IgD-negative memory B cell (primary cell): ENCODE results near the gene MYO5A. TPM values are rescaled to one million over a fixed set of nuclear protein-coding genes. Genes with fewer than 3 reads are reported as not detected.
A peak's percentile ranks its signal among the peaks of the same experiment; 100 is the strongest.
"Not testable (repeated sequence)": the region's sequence is repeated elsewhere in the genome, so short reads cannot be mapped to it uniquely, and the experiment has no call there.

ENCODE experiments used
- H3K27ac Mint-ChIP-seq, 3 donors: one replicate each; pipeline ENCODE4 v1.8.0; 2020 to 2022; ENCODE audit warnings: mild to moderate bottlenecking in 3 of 3, mixed read lengths in 3 of 3, moderate library complexity in 1 of 3
- H3K27me3 Mint-ChIP-seq: one replicate; pipeline ENCODE4 v1.8.0; 2021; ENCODE audit warnings: mixed read lengths
- H3K36me3 Mint-ChIP-seq: one replicate; pipeline ENCODE4 v1.8.0; 2020; ENCODE audit warnings: mild to moderate bottlenecking, mixed read lengths
- H3K4me1 Mint-ChIP-seq, 3 donors: one replicate each; pipeline ENCODE4 v1.8.0; 2020 to 2022; ENCODE audit warnings: mixed read lengths in 3 of 3, mild to moderate bottlenecking in 1 of 3
- H3K4me3 Mint-ChIP-seq, 4 donors: one replicate each; pipeline ENCODE4 v1.8.0; 2020 to 2022; ENCODE audit warnings: mild to moderate bottlenecking in 4 of 4, mixed read lengths in 4 of 4, moderate library complexity in 3 of 4
- H3K9me3 Mint-ChIP-seq, 3 donors: one replicate each; pipeline ENCODE4 v1.8.0; 2020 to 2021; ENCODE audit warnings: mixed read lengths in 3 of 3, mild to moderate bottlenecking in 1 of 3
- polyA plus RNA-seq: library from polyadenylated mRNA; unstranded; fragments of 300-500 nt; fragmentation: Illumina TruSeq; gene quantifications from one replicate; pipeline ENCODE4 v1.2.3, GENCODE V29; 2021

Gene MYO5A
- polyA plus RNA-seq, 1 donor from 2014 or later: 16.7 TPM

DNA sequence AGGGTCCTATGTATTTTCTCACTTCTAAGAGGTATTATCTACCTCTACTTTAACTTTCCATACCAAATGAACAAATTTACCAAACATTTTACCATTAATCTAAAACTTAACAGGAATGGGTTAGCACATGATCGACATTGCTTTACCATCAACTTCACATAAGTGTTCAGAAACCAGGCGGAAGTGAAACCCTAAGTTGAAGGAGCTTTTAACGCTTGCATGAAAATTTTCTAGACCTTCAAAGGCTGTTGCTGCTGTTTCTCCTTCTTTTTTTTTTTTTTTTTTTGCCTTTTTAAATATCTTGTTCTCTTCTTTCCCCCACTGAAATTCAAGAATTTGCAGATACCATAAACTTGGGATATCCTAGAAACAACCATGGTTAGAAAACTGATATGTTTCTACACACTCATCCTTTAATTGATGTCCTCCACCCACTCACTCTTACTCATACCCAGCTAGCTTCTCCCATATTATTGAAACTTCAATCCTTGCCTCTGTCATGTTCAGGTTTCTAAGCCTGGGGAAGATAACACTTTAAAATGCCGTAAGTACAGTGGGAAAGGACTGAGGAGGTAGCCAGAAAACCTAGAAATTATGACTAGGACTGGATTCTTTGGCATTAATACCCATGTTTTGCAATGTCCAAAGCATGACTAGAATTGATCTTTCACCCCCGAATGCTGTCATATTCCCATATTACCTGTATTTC is 24.7 kb downstream of the MYO5A start:
- peak overlapping the region in 2 of 3 donors; percentile 5 to 81 for H3K27ac Mint-ChIP-seq
- H3K4me3 Mint-ChIP-seq: peak overlapping the region; percentile 8 to 82 (median 59)
- no peaks in the 10 kb centered on the region for H3K27me3 Mint-ChIP-seq
- no peaks in the 10 kb centered on the region for H3K9me3 Mint-ChIP-seq
- peaks cover 2% of the 10 kb centered on the region for H3K36me3 Mint-ChIP-seq
- peaks cover 36 to 46% (median 40%) of the 10 kb centered on the region in 3 donors for H3K4me1 Mint-ChIP-seq

DNA sequence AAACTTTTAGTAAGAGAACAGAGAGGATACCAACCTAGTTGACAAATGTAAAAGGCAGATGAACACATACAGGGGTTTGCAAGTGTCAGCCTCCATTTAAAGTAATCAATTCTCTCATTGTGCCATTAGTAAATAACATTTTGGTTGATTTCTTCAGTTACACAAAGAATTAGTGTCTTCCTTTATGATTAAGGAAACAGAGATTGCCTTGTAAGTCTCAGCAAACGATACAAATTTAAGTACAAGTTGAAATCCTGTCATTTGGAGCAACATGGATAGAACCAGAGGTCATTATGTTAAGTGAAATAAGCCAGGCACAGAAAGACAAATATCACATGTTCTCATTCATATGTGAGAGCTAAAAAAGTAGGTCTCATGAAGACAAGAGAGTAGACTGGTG is 26.1 kb downstream of the MYO5A start:
- peak overlapping the region in 1 of 3 donors; percentile 64 for H3K27ac Mint-ChIP-seq
- H3K4me3 Mint-ChIP-seq: no peak overlapping the region
- H3K9me3 Mint-ChIP-seq: no peaks in the 10 kb centered on the region
- peaks cover 34 to 44% (median 42%) of the 10 kb centered on the region in 3 donors for H3K4me1 Mint-ChIP-seq
- H3K36me3 Mint-ChIP-seq: peaks cover 2% of the 10 kb centered on the region
- no peaks in the 10 kb centered on the region for H3K27me3 Mint-ChIP-seq

DNA sequence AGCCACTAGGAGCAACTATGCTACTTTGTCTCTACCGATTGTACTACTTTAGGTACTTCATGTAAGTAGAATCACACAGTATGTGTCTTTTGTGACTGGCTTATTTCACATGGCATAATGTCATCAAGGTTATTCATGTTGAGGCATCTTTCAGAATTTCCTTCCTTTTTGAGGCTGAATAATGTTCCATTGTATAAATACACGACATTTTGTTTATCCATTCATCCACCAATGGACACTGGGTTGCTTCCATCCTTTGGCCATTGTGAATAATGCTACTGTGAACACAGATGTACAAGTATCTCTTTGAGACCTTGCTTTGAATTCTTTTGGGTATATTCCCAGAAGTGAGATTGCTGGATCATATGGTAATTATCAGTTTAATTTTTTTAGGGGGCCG is 29.2 kb downstream of the MYO5A start:
- Mint-ChIP-seq H3K27ac (peak overlapping the region in 1 of 3 donors; percentile 59), H3K4me3 (no peak overlapping the region), H3K36me3 (peaks cover 2% of the 10 kb centered on the region), H3K4me1 (peaks cover 28 to 47% (median 40%) of the 10 kb centered on the region in 3 donors), H3K27me3 (no peaks in the 10 kb centered on the region), H3K9me3 (no peaks in the 10 kb centered on the region)

DNA sequence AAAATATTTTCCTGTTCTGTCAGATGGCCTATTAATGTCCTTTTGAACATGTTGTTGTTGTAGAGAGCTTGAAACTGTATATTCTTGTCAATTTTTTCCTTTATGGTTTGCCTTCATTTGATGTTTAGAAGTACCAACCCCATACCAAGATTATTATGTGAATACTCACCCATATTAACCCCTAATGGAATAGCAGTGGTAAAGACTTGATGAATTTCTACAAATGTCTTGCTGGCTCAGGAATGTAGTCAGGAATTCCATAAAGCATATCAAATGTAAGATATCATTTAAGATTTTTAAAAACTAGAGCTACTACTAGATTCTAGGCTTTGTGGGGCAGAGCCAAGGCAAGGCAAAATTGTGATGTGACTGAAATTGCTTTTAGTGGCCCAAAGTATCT is 30.0 kb downstream of the MYO5A start:
- Mint-ChIP-seq H3K36me3 (peaks cover 2% of the 10 kb centered on the region), H3K27me3 (no peaks in the 10 kb centered on the region), H3K4me3 (peak overlapping the region in 1 of 4 donors; percentile 12), H3K27ac (peak overlapping the region; percentile 4 to 53 (median 25)), H3K9me3 (no peaks in the 10 kb centered on the region), H3K4me1 (peaks cover 21 to 44% (median 34%) of the 10 kb centered on the region in 3 donors)

DNA sequence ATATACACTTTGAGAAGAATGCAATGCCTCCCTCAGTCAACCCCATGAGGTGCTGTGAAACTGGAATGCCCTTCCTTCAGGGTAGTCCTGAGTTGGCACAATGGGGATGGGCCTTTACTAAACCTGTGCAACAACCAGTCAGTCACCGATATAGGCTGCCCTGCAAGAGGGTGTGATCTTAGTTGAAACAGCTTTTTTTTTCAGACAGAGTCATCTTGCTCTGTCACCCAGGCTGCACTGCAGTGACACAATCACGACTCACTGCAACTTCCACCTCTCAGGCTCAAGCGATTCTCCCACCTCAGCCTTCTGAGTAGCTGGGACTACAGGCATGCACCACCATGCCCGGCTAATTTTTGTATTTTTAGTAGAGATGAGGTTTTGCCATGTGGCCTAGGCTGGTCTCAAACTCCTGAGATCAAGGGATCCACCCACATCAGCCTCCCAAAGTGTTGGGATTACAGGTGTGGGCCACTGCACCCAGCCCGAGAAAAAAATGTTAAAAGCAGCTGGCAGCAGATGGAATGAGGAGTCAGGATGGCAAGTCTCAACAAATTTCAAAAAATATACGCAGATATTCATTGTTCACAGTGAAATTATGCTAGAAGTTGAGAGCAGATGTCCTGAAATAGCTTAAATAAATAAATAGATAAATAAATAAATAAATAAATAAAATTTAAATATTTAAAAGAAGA is 31.8 kb downstream of the MYO5A start:
- H3K4me1 Mint-ChIP-seq: peaks cover 21 to 44% (median 28%) of the 10 kb centered on the region in 3 donors
- no peak overlapping the region for H3K4me3 Mint-ChIP-seq
- H3K27ac Mint-ChIP-seq: no peak overlapping the region
- no peaks in the 10 kb centered on the region for H3K27me3 Mint-ChIP-seq
- H3K9me3 Mint-ChIP-seq: no peaks in the 10 kb centered on the region
- peaks cover 2% of the 10 kb centered on the region for H3K36me3 Mint-ChIP-seq

DNA sequence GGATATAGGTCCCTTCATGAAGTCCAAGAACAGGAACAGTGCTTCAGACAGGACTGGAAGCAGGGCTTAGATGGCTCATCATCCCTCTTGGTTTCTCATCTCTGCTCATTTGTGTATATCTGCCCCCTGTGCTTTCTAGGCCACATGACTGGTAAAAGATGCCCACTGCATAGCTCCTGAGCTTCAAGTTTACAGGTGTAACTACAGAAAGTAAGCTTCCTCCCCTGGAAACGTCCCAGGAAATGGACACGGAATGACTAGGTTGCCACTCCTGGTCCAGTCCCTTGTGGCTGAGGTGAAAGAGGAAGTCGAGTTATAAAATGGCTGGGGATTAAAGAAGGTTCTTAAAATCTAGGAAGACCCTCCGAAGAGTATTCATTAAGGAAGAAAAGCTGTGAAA is 32.5 kb downstream of the MYO5A start:
- peak overlapping the region in 2 of 3 donors; percentile 33 to 77 for H3K27ac Mint-ChIP-seq
- H3K9me3 Mint-ChIP-seq: no peaks in the 10 kb centered on the region
- peaks cover 24 to 49% (median 31%) of the 10 kb centered on the region in 3 donors for H3K4me1 Mint-ChIP-seq
- peaks cover 2% of the 10 kb centered on the region for H3K36me3 Mint-ChIP-seq
- no peak overlapping the region for H3K4me3 Mint-ChIP-seq
- H3K27me3 Mint-ChIP-seq: no peaks in the 10 kb centered on the region

DNA sequence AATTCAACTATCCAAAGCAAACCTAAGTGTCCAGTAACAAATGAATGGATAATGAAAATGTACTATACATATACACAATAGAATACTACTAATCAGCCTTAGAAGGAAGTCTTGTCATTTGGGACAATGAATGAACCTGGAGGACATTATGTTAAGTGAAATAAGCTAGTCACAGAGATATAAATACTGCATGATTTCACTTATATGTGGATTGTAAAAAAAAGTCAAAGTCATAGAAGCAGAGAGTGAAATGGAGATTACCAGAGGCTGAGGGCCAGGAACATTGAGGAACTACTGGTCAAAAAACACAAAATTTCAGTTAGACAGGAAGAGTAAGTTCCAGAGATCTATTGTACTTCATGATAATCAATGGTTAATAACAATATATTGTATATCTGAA is 33.6 kb downstream of the MYO5A start:
- no peaks in the 10 kb centered on the region for H3K36me3 Mint-ChIP-seq

DNA sequence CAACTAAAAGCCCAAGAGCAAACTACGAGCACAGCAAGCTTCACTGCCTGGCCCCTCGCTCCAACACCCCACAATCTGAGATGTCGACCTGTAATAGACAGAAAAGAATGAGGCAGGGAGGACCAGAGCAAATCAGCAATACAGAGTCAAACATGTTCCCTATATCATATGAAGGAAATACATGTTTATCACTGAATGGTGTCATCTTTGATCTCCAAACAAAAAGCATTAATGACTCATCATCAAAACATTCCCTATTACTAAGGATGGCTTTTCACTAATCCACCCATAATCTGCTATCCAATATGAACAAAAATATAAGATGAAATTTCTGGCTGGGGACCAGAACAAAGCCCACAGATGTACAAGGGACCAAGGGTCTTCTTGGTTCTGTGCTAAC is 34.7 kb downstream of the MYO5A start:
- H3K27ac Mint-ChIP-seq: no peak overlapping the region
- H3K9me3 Mint-ChIP-seq: no peaks in the 10 kb centered on the region
- H3K4me1 Mint-ChIP-seq: peaks cover 29 to 43% (median 35%) of the 10 kb centered on the region in 3 donors
- no peaks in the 10 kb centered on the region for H3K36me3 Mint-ChIP-seq
- H3K4me3 Mint-ChIP-seq: no peak overlapping the region
- no peaks in the 10 kb centered on the region for H3K27me3 Mint-ChIP-seq

More for the DNA sequence above, 33.6 kb downstream of the MYO5A start:
- H3K4me1 Mint-ChIP-seq: peaks cover 24 to 49% (median 33%) of the 10 kb centered on the region in 3 donors
- H3K9me3 Mint-ChIP-seq: no peaks in the 10 kb centered on the region
- peak overlapping the region in 1 of 3 donors; percentile 14 for H3K27ac Mint-ChIP-seq
- H3K27me3 Mint-ChIP-seq: no peaks in the 10 kb centered on the region
- H3K4me3 Mint-ChIP-seq: no peak overlapping the region

DNA sequence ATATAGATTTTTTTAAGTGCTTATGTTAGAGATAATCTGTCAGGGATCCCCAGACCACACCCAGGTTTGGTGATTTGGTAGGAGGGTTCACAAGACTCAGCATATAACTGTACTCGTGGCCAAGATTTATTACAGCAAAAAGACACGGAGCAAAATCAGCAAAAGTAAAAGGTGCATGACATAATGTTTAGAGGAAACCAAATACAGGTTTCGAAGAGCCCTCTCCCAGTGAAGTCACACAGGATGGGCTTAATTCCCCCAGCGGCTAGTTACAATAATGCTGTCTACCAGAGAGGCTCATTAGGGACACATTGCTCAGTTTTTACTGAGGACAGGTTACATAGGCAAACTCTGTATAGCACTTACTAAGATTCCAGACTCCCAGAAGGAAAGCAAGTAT is 36.5 kb downstream of the MYO5A start:
- no peaks in the 10 kb centered on the region for H3K36me3 Mint-ChIP-seq
- no peaks in the 10 kb centered on the region for H3K9me3 Mint-ChIP-seq
- H3K27me3 Mint-ChIP-seq: no peaks in the 10 kb centered on the region
- no peak overlapping the region for H3K4me3 Mint-ChIP-seq
- peaks cover 34 to 43% (median 42%) of the 10 kb centered on the region in 3 donors for H3K4me1 Mint-ChIP-seq
- peak overlapping the region in 1 of 3 donors; percentile 29 for H3K27ac Mint-ChIP-seq

DNA sequence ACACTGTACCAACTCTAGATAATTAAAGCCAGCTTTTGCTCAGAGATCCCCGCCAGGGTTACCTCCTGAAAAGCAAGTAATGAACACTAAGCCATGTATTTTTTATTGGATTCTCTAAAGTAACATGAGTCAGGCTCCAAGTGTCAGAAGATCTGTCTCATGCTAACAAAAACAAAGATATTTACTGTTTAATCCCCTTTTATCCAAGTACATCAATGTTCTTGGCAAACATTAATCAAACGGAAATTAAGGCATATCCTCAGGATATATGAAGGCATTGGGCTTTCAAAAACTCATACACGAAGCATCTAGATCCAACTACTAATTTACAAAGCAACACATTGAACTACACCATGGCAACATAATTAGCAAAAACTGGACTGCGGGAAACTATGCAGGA is 37.2 kb downstream of the MYO5A start:
- Mint-ChIP-seq H3K4me1 (peaks cover 36 to 43% (median 42%) of the 10 kb centered on the region in 3 donors), H3K27ac (no peak overlapping the region), H3K4me3 (peak overlapping the region in 1 of 4 donors; percentile 35), H3K9me3 (no peaks in the 10 kb centered on the region), H3K27me3 (no peaks in the 10 kb centered on the region), H3K36me3 (no peaks in the 10 kb centered on the region)

DNA sequence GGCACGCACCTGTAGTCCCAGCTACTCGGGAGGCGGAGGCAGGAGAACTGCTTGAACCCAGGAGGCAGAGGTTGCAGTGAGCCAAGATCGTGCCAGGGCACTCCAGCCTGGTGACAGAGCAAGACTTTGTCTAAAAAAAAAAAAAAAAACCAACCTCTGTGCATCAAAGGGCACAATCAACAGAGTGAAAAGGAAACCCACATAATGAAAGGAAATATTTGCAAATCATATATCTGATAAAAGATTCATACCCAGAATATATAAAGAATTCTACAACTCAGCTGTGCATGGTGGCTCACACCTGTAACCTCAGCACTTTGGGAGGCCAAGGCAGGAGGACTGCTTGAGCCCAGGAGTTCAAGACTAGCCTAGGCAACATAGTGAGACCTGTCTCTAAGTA is 39.2 kb downstream of the MYO5A start:
- H3K9me3 Mint-ChIP-seq, H3K27me3 Mint-ChIP-seq, H3K36me3 Mint-ChIP-seq: not testable (repeated sequence)
- Mint-ChIP-seq H3K4me1 (peaks cover 32 to 40% (median 39%) of the 10 kb centered on the region in 3 donors), H3K27ac (peak overlapping the region in 1 of 3 donors; percentile 25), H3K4me3 (peak overlapping the region in 2 of 4 donors; percentile 58 to 79)

DNA sequence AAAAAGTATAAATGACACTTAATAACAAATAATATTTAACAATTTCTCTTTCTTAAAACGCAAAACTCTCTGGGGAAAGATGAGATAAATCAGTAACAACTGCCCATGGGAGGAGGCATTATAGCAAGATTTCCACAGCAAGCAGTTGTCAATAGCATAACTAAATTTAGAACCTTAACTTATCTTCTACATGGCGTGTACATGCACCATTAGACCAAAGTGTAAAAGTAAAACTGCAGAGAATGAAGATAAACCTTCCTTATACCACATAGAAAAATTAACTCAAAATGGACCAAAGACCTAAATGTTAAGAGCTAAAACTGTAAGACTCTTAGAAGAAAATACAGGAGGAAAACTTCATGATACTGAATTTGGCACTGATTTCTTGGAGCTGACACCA is 39.9 kb downstream of the MYO5A start:
- Mint-ChIP-seq H3K27me3 (no peaks in the 10 kb centered on the region), H3K4me1 (peaks cover 32 to 45% (median 44%) of the 10 kb centered on the region in 3 donors), H3K4me3 (peak overlapping the region in 2 of 4 donors; percentile 79 to 82), H3K36me3 (no peaks in the 10 kb centered on the region), H3K9me3 (no peaks in the 10 kb centered on the region), H3K27ac (peak overlapping the region in 2 of 3 donors; percentile 25 to 80)

DNA sequence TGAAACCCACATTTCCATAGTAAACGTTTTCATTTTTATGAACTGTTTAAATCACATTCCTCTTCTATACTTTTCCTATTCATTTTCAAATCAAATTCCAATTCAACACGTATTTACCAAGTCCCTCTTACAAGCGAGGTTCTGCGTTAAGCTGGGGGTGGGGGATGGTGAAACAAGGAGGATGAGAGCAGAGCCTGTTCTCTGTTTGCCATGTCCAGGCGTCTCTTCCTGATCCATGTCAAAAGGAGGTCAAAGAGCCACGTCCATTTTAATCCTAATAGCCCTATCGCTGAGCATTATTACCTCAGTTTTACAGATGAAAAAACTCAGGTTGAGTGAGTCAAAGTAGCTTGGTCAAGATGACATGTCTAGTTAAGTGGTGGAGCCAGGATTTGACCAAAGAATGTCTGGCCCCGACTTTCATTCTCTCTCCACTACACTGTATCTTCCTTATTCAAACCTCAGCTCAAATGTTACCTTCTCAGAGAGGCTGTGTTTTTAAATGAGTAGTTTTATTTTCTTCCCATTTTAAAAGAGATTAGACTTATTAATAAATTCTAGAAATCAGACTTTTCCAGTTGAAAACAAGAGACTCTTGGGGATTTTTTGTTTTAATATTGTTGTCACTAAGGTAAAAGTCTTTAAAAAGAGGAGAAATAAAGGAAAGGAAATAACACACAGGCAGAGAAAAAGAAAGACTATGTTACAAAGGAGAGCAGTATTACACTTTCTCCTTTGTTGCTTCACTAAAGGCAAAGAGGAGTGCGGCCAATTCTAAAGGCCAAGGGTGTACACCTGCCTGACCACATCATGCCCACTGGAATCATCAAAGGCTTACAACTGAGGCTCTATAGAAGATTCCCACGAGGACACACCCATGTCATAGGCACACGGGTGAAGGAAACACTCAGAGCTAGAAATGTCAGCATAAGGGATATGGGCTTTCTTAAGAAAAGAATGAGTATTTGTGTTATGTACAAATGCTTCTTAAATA is 42.4 kb downstream of the MYO5A start:
- Mint-ChIP-seq H3K4me1 (peaks cover 26 to 62% (median 57%) of the 10 kb centered on the region in 3 donors), H3K4me3 (peak overlapping the region in 1 of 4 donors; percentile 77), H3K27ac (no peak overlapping the region), H3K36me3 (no peaks in the 10 kb centered on the region), H3K27me3 (no peaks in the 10 kb centered on the region), H3K9me3 (no peaks in the 10 kb centered on the region)

DNA sequence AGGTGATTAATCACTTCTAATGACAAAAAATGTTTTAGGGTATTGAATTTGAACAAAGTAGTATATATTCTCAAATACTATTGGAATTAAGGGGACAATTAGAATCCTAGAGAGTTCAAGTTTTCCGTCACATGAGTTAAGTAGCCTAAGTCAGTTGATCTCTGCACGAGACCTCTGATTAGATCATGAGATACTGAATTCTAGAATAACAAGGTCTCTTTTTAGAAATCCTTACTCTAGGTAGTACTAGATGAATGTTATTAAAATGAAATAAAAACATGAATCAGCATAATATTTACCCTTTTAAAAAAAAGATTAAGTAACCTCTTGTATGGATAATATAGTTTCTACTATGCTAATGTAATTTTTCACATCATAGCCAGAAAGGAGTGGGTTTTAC is 43.4 kb downstream of the MYO5A start:
- Mint-ChIP-seq H3K27ac (no peak overlapping the region), H3K4me3 (no peak overlapping the region), H3K27me3 (no peaks in the 10 kb centered on the region), H3K36me3 (no peaks in the 10 kb centered on the region), H3K4me1 (peaks cover 33 to 68% (median 66%) of the 10 kb centered on the region in 3 donors), H3K9me3 (no peaks in the 10 kb centered on the region)
